Panc1 (cell line): ENCODE results near the gene CCBE1. TPM values are rescaled to one million over a fixed set of nuclear protein-coding genes. Genes with fewer than 3 reads are reported as not detected.

Experiments
- ATAC-seq: fragments of 200-7000 bp; cut with Tn5 transposase; 2 replicates; pipeline ENCODE4 v1.9.1; 2020; ENCODE audit warnings: mild to moderate bottlenecking, moderate library complexity
- BruUV-seq: library from RNA; stranded (reverse); fragments of 400-500 nt; replicated peaks from 2 replicates; lab custom pipeline; 2021; lab: Mats Ljungman, UMichigan
- CTCF ChIA-PET: fragments of 300-600 bp; sonication (Branson Sonifier 250); formaldehyde crosslinking; loops from one replicate; lab custom pipeline; 2022; ENCODE audit warnings: antibody characterized with exemption; lab: Charles Lee
- POLR2A ChIA-PET: fragments of 300-600 bp; sonication (Branson Sonifier 250); formaldehyde crosslinking; loops from one replicate; lab custom pipeline; 2022; ENCODE audit warnings: antibody characterized with exemption; lab: Charles Lee
- DNase-seq: peaks from one replicate; pipeline ENCODE4 v3.0.0-alpha.2; 2010; ENCODE audit warnings: low read depth, low spot score
- H3K27ac ChIP-seq: 2 replicates; pipeline ENCODE4 v1.5.1; 2011; ENCODE audit warnings: mild to moderate bottlenecking, low read length, inconsistent platforms
- H3K27me3 ChIP-seq: fragments of 200-500 bp; sonication (Bioruptor generic); 2 replicates; pipeline ENCODE4 v1.6.0; 2014; ENCODE audit warnings: low read length, inconsistent platforms; ENCODE audit not compliant: control insufficient read depth, insufficient read depth
- H3K36me3 ChIP-seq: fragments of 200-500 bp; sonication (Bioruptor generic); 2 replicates; pipeline ENCODE4 v1.5.1; 2014; ENCODE audit warnings: inconsistent platforms, mild to moderate bottlenecking, low read length, moderate library complexity; ENCODE audit not compliant: control insufficient read depth, insufficient read depth
- H3K4me1 ChIP-seq: 2 replicates; pipeline ENCODE4 v1.5.1; 2011; ENCODE audit warnings: inconsistent platforms, mild to moderate bottlenecking, low read length, moderate library complexity; ENCODE audit not compliant: control insufficient read depth, insufficient read depth
- H3K4me3 ChIP-seq, 2 experiments: 2 replicates each; pipeline ENCODE4 v1.5.1; 2011 to 2012; ENCODE audit warnings: low read depth in 2 of 2, low read length in 2 of 2, mild to moderate bottlenecking in 2 of 2, inconsistent platforms in 1 of 2, moderate library complexity in 1 of 2
- H3K9me3 ChIP-seq: fragments of 200-500 bp; sonication (Bioruptor generic); 2 replicates; pipeline ENCODE4 v1.5.1; 2014; ENCODE audit warnings: low read depth, mild to moderate bottlenecking, inconsistent platforms, low read length, moderate library complexity; ENCODE audit not compliant: control insufficient read depth, insufficient read depth
- POLR2AphosphoS5 ChIP-seq: IDR thresholded peaks from 2 replicates; pipeline ENCODE4 v1.6.1; 2012; ENCODE audit warnings: mild to moderate bottlenecking, low read depth, low read length, moderate library complexity
- SIN3A ChIP-seq: IDR thresholded peaks from 2 replicates; pipeline ENCODE4 v1.6.1; 2012; ENCODE audit warnings: low read depth, mild to moderate bottlenecking, low read length, moderate library complexity, borderline replicate concordance; ENCODE audit not compliant: insufficient read depth
- TCF7L2 ChIP-seq: IDR thresholded peaks from 2 replicates; pipeline ENCODE4 v1.6.1; 2011; ENCODE audit warnings: mild to moderate bottlenecking, low read depth, low read length, inconsistent platforms
- in situ Hi-C: cut with HindIII; loops from 2 replicates; pipeline ENCODE4 v1.10.0; 2016; ENCODE audit warnings: low sequenced_read_pairs, low pct_unique_long_range_greater_than_20kb
- intact Hi-C: fragments of 100-400 bp; cut with micrococcal nuclease; formaldehyde crosslinking; loops from one replicate; pipeline ENCODE4 v1.10.0; 2022; ENCODE audit not compliant: unreplicated experiment
- total RNA-seq: library from RNA; stranded (reverse); gene quantifications from one replicate; pipeline ENCODE4 v1.2.1, GENCODE V29; 2021; ENCODE audit not compliant: unreplicated experiment
- TF ChIP-seq, protein P1 (sequence below), 2 experiments: IDR thresholded peaks; 2 replicates each; pipeline ENCODE4 v1.6.1; 2011 to 2012; ENCODE audit warnings: low read depth in 2 of 2, control low read depth in 1 of 2, low read length in 1 of 2, mild to moderate bottlenecking in 1 of 2, moderate library complexity in 1 of 2; ENCODE audit not compliant: insufficient read depth in 1 of 2
- TF ChIP-seq, protein P2 (sequence below): fragments of 450-650 bp; IDR thresholded peaks from 2 replicates; pipeline ENCODE4 v1.5.1; 2017; ENCODE audit warnings: mild to moderate bottlenecking

The CCBE1 gene
- total RNA-seq, 1 experiment from 2014 or later, result 0.13 TPM

DNA sequence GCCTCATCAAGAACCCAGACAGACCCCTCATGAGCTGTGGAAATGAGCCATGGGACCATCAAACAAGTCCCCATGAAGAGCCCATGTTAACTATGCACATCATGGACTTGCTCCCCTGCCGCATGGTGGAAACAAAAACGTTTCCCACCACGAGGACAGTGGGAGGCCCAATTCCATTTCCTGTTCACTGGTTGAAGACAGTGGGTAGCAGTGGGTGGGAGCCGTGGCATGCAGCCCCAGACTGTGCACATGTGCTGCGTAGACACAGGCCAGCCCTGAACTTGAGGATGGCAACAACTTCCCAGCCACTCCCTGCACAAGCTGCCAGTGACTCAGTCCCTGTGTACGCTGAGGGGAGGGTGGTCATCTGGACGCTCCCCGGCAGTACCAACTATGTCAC is 229.7 kb downstream of the CCBE1 start:
- Histone ChIP-seq H3K9me3 (no peaks in the 10 kb centered on the region), H3K36me3 (no peaks in the 10 kb centered on the region), H3K27ac (no peak overlapping the region), H3K27me3 (no peaks in the 10 kb centered on the region), H3K4me3 (no peak overlapping the region), H3K4me1 (no peaks in the 10 kb centered on the region)
- POLR2A ChIA-PET, result no interaction called here
- in situ Hi-C loops, result no loop called here
- TF ChIP-seq TCF7L2, result no peak
- TF ChIP-seq, protein P1, sequence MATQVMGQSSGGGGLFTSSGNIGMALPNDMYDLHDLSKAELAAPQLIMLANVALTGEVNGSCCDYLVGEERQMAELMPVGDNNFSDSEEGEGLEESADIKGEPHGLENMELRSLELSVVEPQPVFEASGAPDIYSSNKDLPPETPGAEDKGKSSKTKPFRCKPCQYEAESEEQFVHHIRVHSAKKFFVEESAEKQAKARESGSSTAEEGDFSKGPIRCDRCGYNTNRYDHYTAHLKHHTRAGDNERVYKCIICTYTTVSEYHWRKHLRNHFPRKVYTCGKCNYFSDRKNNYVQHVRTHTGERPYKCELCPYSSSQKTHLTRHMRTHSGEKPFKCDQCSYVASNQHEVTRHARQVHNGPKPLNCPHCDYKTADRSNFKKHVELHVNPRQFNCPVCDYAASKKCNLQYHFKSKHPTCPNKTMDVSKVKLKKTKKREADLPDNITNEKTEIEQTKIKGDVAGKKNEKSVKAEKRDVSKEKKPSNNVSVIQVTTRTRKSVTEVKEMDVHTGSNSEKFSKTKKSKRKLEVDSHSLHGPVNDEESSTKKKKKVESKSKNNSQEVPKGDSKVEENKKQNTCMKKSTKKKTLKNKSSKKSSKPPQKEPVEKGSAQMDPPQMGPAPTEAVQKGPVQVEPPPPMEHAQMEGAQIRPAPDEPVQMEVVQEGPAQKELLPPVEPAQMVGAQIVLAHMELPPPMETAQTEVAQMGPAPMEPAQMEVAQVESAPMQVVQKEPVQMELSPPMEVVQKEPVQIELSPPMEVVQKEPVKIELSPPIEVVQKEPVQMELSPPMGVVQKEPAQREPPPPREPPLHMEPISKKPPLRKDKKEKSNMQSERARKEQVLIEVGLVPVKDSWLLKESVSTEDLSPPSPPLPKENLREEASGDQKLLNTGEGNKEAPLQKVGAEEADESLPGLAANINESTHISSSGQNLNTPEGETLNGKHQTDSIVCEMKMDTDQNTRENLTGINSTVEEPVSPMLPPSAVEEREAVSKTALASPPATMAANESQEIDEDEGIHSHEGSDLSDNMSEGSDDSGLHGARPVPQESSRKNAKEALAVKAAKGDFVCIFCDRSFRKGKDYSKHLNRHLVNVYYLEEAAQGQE (IDR thresholded peaks at IDR 0.05; ENCODE audit: insufficient read depth in 1 of 2, low read depth in 2 of 2, low read length in 1 of 2), result no peak
- TF ChIP-seq, protein P2, sequence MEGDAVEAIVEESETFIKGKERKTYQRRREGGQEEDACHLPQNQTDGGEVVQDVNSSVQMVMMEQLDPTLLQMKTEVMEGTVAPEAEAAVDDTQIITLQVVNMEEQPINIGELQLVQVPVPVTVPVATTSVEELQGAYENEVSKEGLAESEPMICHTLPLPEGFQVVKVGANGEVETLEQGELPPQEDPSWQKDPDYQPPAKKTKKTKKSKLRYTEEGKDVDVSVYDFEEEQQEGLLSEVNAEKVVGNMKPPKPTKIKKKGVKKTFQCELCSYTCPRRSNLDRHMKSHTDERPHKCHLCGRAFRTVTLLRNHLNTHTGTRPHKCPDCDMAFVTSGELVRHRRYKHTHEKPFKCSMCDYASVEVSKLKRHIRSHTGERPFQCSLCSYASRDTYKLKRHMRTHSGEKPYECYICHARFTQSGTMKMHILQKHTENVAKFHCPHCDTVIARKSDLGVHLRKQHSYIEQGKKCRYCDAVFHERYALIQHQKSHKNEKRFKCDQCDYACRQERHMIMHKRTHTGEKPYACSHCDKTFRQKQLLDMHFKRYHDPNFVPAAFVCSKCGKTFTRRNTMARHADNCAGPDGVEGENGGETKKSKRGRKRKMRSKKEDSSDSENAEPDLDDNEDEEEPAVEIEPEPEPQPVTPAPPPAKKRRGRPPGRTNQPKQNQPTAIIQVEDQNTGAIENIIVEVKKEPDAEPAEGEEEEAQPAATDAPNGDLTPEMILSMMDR, result no peak
- no peak for TF ChIP-seq POLR2AphosphoS5
- TF ChIP-seq SIN3A, result no peak
- ATAC-seq (no peak), DNase-seq (no peak)
- CTCF ChIA-PET, result no interaction called here
- intact Hi-C loops, result no loop called here
- no TSS peak for BruUV-seq

- BruUV-seq, result no TSS peak
- no peak for DNase-seq
- H3K9me3 ChIP-seq, result no peaks in the 10 kb centered on the region
- H3K27ac ChIP-seq, result no peak overlapping the region
- H3K4me3 ChIP-seq, result no peak overlapping the region
- no peak for ATAC-seq
- no peaks in the 10 kb centered on the region for H3K27me3 ChIP-seq
- ChIA-PET POLR2A (no interaction called here), CTCF (no interaction called here)
- in situ Hi-C loops (no loop called here), intact Hi-C loops (no loop called here)
- H3K36me3 ChIP-seq, result no peaks in the 10 kb centered on the region
- H3K4me1 ChIP-seq, result no peaks in the 10 kb centered on the region
- TF ChIP-seq POLR2AphosphoS5 (no peak), TCF7L2 (no peak), SIN3A (no peak)
- TF ChIP-seq, protein P1 (IDR thresholded peaks at IDR 0.05; ENCODE audit: insufficient read depth in 1 of 2, low read depth in 2 of 2, low read length in 1 of 2), result no peak
- TF ChIP-seq, protein P2, result no peak
These were observed 230.2 kb downstream of the CCBE1 start for GRCh38 chr18:59466980-59467379.
